ENCODE results near the gene GDF7.

- TF ChIP-seq MAX (IDR thresholded peaks at IDR 0.05; ENCODE audit: low read depth, low read length) (no peak), CTCF (IDR thresholded peaks at IDR 0.05; ENCODE audit: low read depth, low read length) (no peak), MYC (IDR thresholded peaks at IDR 0.05; ENCODE audit: low read depth, low read length) (no peak), POLR2A (IDR thresholded peaks at IDR 0.05; ENCODE audit: extremely low read depth, insufficient read length) (no peak)
These were observed 42.6 kb upstream of the GDF7 start for GRCh38 chr2:20624156-20624883.

All from NB4 (cell line).